SU-DHL-6 (cell line): Measurements from ENCODE around the gene GKN2.

Experiments
- H2AFZ ChIP-seq: fragments of 200-600 bp; sonication (generic); 2 replicates; pipeline ENCODE4 v1.6.1; 2014; ENCODE audit warnings: low read depth, mild to moderate bottlenecking, moderate library complexity, mixed read lengths, antibody characterized with exemption, low read length; ENCODE audit not compliant: severe bottlenecking
- H3F3A ChIP-seq: fragments of 200-600 bp; shearing (Covaris generic); 2 replicates; pipeline ENCODE4 v1.6.0; 2016; ENCODE audit warnings: antibody characterized with exemption, mild to moderate bottlenecking; ENCODE audit not compliant: insufficient read depth
- H3K27ac ChIP-seq: fragments of 200-600 bp; sonication (generic); 2 replicates; pipeline ENCODE4 v1.5.1; 2016; ENCODE audit warnings: low read depth, mild to moderate bottlenecking, low read length, moderate library complexity, mixed read lengths
- H3K27me3 ChIP-seq: fragments of 200-600 bp; sonication (generic), shearing (Covaris generic); 2 replicates; pipeline ENCODE4 v1.6.0; 2014; ENCODE audit warnings: mild to moderate bottlenecking, low read length
- H3K36me3 ChIP-seq: fragments of 200-600 bp; sonication (generic); 2 replicates; pipeline ENCODE4 v1.6.1; 2014; ENCODE audit warnings: mild to moderate bottlenecking, low read length, mixed read lengths
- H3K4me2 ChIP-seq: fragments of 300-600, 200-600 bp; shearing (Covaris generic), sonication (generic); 2 replicates; pipeline ENCODE4 v1.6.0; 2014; ENCODE audit warnings: low read length, low read depth, mild to moderate bottlenecking; ENCODE audit not compliant: poor library complexity, severe bottlenecking
- H3K4me3 ChIP-seq: fragments of 200-600 bp; sonication (generic); 2 replicates; pipeline ENCODE4 v1.5.1; 2014; ENCODE audit warnings: antibody characterized with exemption, low read length, mild to moderate bottlenecking, mixed read lengths; ENCODE audit not compliant: insufficient read depth, poor library complexity, severe bottlenecking
- H3K79me2 ChIP-seq: fragments of 200-600 bp; sonication (generic); 2 replicates; pipeline ENCODE4 v1.6.1; 2014; ENCODE audit warnings: mild to moderate bottlenecking, low read length, moderate library complexity; ENCODE audit not compliant: insufficient read depth
- H3K9ac ChIP-seq: fragments of 200-600 bp; sonication (generic); 2 replicates; pipeline ENCODE4 v1.7.0; 2014; ENCODE audit warnings: mild to moderate bottlenecking, low read length
- H3K9me2 ChIP-seq: fragments of 200-600 bp; sonication (generic); replicated peaks from 2 replicates; pipeline ENCODE4 v1.6.1; 2014; ENCODE audit warnings: low read length; ENCODE audit not compliant: insufficient read depth
- H3K9me3 ChIP-seq: fragments of 200-600 bp; sonication (generic); 2 replicates; pipeline ENCODE4 v1.6.1; 2014; ENCODE audit warnings: low read length, mixed read lengths; ENCODE audit not compliant: insufficient read depth
- H4K20me1 ChIP-seq: fragments of 200-600 bp; sonication (generic); 2 replicates; pipeline ENCODE4 v1.6.1; 2014; ENCODE audit warnings: low read depth, mild to moderate bottlenecking, antibody characterized with exemption, low read length, moderate library complexity, mixed read lengths
- CTCF ChIP-seq: fragments of 200-600 bp; sonication (generic); IDR thresholded peaks from one replicate; pipeline ENCODE4 v1.5.1; 2017; ENCODE audit warnings: antibody characterized with exemption, mild to moderate bottlenecking, low read length, moderate library complexity; ENCODE audit not compliant: insufficient read depth, poor library complexity, severe bottlenecking
- EZH2phosphoT487 ChIP-seq: fragments of 200-600 bp; sonication (generic), shearing (Covaris generic); conservative IDR thresholded peaks from 2 replicates; pipeline ENCODE4 v1.6.1; 2018; ENCODE audit warnings: mild to moderate bottlenecking, antibody characterized with exemption, low read length, moderate library complexity, mixed read lengths

The GKN2 gene

GRCh38 chr2:68969736-68970490, 17.2 kb upstream of the GKN2 start:
- Histone ChIP-seq H3K27ac (no peak overlapping the region), H3K79me2 (no peaks in the 10 kb centered on the region), H2AFZ (no peak overlapping the region)

GRCh38 chr2:68968221-68968620, 15.5 kb upstream of the GKN2 start:
- Histone ChIP-seq H3K4me3 (no peak overlapping the region), H3K9me2 (no peaks in the 10 kb centered on the region), H3F3A (no peaks in the 10 kb centered on the region), H3K36me3 (no peaks in the 10 kb centered on the region), H3K4me2 (no peak overlapping the region), H3K79me2 (no peaks in the 10 kb centered on the region), H3K27ac (no peak overlapping the region), H4K20me1 (no peaks in the 10 kb centered on the region), H3K9me3 (no peaks in the 10 kb centered on the region), H3K27me3 (no peaks in the 10 kb centered on the region), H2AFZ (no peak overlapping the region), H3K9ac (no peak overlapping the region)
- TF ChIP-seq CTCF (no peak), EZH2phosphoT487 (no peak)

More at GRCh38 chr2:68969736-68970490, 17.2 kb upstream of the GKN2 start:
- no peak overlapping the region for H3K4me2 ChIP-seq
- H3K36me3 ChIP-seq: no peaks in the 10 kb centered on the region
- H3K27me3 ChIP-seq: no peaks in the 10 kb centered on the region
- TF ChIP-seq EZH2phosphoT487 (no peak), CTCF (no peak)
- H3K9ac ChIP-seq: no peak overlapping the region
- H3K9me2 ChIP-seq: no peaks in the 10 kb centered on the region
- H4K20me1 ChIP-seq: no peaks in the 10 kb centered on the region
- H3F3A ChIP-seq: no peaks in the 10 kb centered on the region
- no peaks in the 10 kb centered on the region for H3K9me3 ChIP-seq
- H3K4me3 ChIP-seq: no peak overlapping the region

GRCh38 chr2:68964282-68964681, 11.6 kb upstream of the GKN2 start:
- Histone ChIP-seq H3K9me2 (no peaks in the 10 kb centered on the region), H3K79me2 (no peaks in the 10 kb centered on the region), H3F3A (no peaks in the 10 kb centered on the region), H3K27ac (no peak overlapping the region), H4K20me1 (no peaks in the 10 kb centered on the region), H3K36me3 (no peaks in the 10 kb centered on the region), H2AFZ (no peak overlapping the region), H3K9me3 (no peaks in the 10 kb centered on the region), H3K4me3 (no peak overlapping the region), H3K4me2 (no peak overlapping the region), H3K27me3 (no peaks in the 10 kb centered on the region), H3K9ac (no peak overlapping the region)
- TF ChIP-seq CTCF (no peak), EZH2phosphoT487 (no peak)
